Femur (tissue), 1 donor: ENCODE measurements around the gene ZCCHC4.

Source experiments
- DNase-seq: peaks from one replicate; pipeline ENCODE4 v3.0.0-alpha.2; 2017

ZCCHC4 gene, protein sequence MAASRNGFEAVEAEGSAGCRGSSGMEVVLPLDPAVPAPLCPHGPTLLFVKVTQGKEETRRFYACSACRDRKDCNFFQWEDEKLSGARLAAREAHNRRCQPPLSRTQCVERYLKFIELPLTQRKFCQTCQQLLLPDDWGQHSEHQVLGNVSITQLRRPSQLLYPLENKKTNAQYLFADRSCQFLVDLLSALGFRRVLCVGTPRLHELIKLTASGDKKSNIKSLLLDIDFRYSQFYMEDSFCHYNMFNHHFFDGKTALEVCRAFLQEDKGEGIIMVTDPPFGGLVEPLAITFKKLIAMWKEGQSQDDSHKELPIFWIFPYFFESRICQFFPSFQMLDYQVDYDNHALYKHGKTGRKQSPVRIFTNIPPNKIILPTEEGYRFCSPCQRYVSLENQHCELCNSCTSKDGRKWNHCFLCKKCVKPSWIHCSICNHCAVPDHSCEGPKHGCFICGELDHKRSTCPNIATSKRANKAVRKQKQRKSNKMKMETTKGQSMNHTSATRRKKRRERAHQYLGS

DNA sequence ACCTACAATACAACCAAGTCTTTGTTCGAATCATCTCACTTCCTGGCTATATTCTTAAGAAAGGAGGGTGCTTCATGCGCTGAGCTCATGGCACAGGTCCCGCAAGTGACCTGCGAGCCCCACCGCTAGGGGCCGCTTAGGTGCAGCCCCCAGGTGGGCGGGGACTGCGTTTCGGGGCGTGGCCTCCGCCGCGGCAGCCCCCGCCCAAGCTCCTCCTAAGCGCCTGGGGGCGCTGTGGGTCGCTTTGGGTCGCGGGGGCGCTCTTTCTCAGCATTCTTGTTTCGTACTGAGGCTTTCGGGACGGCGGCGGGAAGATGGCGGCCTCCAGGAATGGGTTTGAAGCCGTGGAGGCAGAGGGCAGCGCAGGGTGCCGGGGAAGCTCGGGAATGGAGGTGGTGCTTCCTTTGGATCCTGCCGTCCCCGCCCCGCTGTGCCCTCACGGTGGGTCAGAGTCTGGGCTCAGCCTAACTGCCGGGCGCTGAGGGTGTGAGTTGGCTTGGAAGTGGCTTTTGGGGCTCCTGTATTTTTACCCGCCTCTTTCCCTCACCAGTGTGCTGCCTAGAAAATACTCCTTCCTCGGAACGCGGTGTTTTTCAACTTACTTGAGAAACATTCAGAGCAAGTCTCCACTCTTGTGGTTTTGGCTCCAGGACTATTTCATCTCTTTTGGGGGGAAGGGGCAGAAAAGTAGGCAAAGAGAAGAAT, at the start of gene ZCCHC4:
TSS of gene ZCCHC4 (plus strand) at position 279 of the 705 bp plus-strand sequence. CDS start at position 315, 36 bp downstream.
- peak; percentile 93 for DNase-seq

DNA sequence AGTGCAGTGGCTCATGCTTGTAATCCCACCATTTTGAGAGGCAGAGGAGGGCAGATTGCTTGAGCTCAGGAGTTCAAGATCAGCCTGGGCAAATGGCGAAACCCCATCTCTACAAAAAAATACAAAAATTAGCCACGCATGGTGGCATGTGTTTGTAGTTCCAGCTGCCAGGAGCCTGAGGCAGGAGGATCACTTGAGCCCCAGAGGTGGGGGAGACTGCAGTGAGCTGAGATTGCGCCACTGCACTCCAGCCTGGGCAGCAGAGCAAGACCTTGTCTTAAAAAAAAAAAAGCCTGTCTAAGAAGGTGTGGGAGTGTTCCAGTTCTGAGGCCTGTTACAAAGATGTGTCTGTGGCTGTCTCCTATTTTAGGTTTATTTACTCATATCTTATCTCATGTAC, 40.7 kb upstream of the ZCCHC4 start:
- DNase-seq: no peak

DNA sequence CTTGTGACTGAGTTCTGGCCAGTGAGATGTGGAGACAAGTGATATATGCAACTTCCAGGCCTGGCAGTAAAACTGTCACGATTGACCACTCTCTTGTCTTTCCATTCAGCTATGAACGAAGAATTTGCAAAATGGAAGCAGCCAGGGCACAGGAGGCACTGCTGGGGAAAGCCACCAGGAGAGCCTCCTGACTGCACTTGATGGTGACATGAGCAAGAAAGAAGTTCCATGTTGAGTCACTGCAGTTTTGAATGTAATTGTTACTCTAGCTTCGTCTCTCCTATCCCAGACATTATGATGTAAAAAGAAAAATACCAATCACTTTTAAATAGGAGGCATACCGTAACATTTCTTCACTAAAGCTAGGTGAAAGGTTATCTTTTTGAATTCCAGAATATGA, 32.4 kb upstream of the ZCCHC4 start:
- DNase-seq: no peak

DNA sequence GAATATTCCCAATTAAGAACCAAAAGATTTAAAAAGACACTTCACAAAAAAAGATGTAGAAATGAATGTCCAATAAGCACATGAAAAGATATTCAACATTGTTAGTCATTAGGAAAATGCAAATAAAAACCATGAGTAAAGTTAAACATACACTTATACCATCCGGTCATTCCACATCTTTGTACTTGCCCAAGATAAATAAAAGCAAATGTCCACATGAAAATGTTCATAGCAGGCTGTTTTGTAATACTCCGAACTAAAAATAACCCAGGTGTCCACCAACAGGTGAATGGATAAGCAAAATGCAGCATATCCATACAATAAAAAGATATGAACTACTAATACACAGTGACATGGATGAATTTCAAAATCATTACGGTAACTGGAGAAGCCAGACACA, 28.6 kb upstream of the ZCCHC4 start:
- DNase-seq: no peak

DNA sequence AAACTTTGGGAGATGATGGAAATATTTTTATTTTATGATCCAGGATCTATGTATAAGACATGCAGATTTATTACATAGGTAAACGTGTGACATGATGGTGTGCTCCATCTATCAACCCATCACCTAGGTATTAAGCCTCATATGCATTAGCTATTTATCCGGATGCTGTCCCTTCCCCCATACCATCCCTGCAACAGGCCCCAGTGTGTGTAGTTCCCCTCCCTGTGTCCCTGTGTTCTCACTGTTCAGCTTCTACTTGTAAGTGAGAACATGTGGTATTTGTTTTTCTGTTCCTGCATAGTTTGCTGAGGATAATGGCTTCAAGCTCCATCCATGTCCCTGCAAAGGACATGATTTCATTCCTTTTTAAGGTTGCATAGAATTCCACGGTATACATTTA, 28.1 kb upstream of the ZCCHC4 start:
- no peak for DNase-seq

DNA sequence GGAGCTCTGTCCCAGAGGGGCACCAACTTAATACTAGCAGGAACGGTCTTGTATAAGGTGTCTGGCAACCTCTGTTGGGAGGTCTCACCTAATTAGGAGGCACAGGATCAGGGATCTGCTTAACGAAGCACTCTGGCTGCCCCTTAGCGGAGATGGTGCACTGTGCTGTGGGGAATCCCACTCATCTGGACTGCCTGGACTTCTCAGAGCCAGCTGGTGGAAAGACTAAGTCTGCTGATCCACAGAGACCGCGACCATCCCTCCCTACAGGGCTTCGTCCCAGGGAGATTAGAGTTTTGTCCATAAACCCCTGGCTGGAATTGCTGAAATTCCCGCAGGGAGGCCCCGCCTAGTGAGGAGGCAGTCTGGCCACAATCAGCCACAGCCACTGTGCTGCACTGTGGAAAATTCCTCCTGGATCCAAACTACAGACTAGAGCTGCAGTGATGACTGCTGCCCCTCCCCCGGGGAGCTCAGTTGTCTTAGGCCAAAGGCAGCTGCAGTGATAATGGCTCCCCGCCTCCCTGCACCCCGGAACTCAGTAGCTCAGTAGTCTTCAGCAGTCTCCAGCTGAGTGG, 22.0 kb upstream of the ZCCHC4 start:
- no peak for DNase-seq

DNA sequence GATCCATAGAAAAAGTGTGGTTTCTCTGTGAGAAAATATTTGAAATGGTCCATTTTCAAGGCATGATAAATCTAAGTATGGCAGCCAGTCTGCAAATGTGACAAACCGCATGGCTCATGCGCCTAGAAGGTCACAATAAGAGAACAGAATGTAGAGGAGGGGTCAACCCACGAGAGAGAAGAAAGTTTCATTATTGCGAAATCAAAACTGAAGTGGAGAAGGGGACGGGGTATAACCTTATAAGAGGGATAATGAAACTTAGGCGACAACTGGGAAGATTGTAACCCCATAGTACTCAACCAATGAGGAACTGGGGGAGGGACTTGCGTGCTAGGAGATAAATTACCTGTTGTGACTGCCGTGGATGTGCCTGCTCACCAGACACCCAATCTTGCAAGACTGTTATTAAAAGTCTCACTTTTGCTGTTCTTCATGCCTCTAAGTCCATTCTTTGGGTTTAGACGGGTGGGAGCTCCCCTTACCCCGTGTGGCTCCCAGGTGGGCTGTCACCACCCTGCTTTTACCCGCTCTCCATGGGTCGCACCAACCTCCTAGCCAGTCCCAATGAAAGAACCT, 21.3 kb upstream of the ZCCHC4 start:
- no peak for DNase-seq

DNA sequence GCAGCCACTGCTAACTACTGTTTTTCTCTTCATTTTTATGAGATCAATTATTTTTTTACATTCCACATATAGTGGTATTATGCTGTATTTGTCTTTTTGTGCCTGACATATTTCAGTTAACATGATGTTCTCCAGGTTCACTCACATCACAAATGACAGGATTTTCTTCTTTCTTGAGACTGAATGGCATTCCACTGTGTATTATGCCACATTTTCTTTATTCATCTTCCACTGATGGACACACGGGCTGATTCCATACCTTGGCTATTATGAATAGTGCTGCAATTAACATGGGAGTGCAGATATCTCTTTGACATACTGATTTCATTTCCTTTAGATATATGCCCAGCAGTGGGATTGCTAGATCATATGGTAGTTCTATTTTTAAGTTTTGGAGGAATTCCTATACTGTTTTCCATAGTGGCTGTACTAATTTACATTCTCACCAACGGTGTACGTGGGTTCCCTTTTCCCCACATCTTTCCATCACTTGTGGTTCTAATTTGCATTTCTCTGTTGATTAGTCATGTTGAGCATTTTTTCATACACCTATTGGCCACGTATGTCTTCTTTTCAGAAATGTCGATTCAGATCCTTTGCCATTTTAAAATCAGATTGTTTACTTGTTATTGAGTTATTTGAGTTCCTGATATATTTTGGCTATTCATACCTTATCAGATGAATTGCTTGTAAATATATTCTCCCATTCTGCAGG, 14.9 kb upstream of the ZCCHC4 start:
- DNase-seq: no peak

DNA sequence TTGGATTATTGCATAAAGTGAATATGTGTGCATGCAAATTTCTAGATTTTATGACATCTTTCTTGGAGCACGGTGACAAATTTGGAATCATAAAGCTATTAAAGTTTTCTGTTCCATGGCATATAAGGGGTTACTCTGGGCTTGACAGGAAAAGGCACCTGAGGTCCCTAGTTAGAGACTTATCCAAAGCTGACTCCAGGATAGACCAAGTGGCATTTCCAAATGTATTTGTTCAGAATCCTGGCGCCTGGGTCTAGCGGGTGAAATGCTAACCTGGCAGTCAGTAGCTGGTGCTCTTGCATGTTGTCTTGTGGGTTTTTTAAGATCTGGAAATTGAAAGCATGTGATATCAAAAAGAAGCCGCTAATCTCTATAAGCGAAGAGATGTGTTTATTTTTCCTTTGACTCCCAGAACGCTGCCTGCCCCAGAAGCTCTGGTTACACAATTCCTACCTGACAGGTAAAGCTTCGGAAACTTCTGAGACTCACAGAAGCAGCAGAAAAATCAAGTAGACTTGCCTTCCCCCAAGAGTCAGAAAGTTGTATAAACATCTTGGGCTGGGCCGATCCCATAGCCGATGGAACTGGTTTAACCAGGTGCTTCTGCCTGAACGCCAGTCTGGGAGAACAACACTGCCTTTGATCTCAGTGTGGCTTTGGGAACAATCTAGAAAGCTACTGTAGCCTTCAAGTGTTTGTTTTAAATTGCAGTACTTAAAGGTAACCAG, 12.9 kb upstream of the ZCCHC4 start:
- DNase-seq: no peak

DNA sequence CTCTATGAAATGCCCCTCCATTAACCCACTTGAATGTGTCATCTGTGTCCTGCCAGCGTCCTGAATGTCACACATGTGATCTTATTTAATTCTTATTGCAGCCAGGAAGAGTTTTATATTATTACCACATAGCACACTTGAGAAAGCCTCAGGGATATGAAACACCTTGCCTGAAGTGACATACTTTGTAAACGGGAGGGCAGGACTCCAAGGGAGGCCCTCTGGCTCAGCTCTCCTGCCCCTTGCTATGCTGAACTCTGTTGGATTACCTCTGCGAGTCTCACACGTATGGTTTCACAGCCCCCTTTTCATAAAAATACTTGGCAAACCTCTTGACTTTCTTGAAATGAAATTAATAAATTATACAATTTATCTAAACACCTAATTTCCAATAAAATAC, 11.1 kb upstream of the ZCCHC4 start:
- DNase-seq: no peak

DNA sequence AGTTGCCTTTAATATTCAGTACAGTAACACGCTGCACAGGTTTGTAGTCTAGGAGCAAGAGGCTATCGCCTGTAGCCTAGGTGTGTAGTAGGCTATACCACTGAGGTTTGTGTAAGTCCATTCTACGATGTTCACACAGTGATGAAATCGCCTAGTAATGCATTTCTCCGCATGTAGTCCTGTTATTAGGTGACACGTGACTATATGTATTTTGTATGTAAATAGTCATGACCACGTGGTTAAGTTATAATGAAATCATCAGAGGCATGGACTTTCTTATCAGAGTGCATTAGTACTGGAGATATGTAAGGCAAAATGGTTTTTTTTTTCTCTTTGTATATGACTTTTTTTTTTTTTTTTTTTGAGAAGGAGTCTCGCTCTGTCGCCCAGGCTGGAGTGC, 9.9 kb upstream of the ZCCHC4 start:
- no peak for DNase-seq

DNA sequence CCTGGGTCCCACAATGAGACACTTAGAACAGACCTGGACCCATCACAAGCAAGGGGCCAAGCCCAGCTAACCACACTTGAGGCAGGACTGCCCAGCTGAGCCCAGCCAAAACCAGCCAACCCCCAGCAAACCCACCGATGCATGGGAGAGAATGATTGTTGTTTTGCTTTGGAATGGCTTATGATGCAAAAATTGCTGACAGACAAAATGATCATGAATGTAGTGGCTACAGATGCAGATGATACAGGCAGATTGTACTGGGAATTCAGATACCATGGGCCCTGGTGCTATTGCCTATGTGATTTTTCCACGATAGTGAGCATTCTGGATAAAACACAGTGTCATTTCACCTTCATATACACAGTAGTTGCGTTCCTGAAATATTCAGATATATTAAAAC, 9.0 kb upstream of the ZCCHC4 start:
- no peak for DNase-seq

DNA sequence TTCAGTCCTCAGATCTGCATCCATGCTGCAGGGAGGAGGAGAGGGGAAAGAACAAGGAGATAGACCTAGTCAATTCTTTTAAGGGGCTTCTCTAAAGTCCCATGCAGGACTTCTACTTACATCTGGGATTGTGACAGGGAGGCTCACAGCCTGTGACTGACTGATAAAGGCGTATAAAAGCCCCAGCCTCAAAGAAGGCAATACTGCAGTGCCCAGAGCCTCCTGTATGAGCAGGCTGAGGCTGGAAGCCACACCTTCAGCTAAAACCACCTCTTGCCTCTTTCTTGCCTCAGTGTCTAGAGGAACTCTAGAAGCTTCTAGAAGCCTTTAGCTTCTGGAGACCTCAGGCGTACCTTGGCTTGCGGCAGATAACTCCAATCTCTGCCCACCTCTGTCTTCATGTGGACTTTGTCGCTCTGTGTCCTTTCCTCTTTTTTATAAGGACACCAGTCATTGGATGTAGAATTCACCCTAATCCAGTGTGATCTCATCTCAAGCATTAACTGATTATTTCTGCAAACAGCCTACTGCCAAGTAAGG, 6.0 kb upstream of the ZCCHC4 start:
- no peak for DNase-seq

DNA sequence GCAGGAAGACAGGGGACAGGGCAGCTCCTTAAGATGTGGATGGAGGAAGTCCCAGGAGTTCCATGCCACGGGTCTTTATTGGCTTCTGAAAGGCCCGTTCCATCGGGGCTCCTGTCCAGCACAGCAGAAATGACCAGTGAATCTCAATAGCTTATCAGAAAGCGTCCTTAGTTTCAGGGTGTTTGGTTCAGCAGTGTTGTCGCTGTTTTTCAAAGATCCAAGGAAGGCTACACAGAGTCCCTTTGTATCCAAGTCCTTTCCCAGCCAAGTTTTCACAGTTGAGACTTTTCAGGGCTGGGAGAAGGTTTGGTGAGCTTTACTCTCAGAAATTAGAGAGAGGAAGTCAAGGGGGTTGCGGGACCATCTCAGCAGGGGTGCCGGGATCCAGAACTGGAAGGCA, 5.0 kb upstream of the ZCCHC4 start:
- DNase-seq: no peak

DNA sequence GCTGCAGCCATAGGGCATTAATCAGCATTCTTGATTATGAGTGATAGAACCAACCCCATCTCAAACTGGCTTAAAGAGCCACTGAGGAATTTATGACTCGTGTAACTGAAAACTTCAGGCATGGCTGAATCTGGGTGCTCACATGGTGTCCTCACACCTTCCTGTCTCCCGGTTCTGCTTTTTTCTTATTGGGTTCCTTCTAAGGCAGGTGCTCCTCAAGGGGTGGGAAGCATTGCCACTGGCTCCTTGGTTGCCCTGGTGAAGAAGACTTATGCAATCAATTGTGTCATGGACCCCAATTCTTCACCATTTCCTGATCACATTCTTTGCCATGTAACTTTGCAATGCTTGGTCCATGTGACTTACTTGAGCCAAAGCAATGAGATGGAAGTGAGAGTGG, 4.3 kb upstream of the ZCCHC4 start:
- DNase-seq: no peak

DNA sequence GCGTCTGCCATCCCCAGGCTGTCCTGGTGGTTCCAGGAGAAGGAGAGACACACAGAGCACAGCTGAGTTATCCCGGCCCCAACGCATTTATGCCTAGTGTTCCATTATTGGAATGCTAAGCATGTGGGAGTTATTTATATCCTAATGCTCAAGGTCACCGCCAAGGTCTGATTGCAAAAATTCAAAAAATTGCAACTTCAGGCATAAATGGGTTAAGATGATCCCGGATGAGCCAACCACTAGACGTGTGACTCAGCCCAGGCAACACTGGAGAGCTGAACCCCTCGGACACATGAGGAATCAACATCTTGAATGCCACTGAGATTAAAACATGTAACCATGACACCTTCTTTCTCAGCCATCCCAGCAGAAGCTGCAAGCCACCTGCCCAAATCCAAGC, 3.8 kb upstream of the ZCCHC4 start:
- DNase-seq: no peak

DNA sequence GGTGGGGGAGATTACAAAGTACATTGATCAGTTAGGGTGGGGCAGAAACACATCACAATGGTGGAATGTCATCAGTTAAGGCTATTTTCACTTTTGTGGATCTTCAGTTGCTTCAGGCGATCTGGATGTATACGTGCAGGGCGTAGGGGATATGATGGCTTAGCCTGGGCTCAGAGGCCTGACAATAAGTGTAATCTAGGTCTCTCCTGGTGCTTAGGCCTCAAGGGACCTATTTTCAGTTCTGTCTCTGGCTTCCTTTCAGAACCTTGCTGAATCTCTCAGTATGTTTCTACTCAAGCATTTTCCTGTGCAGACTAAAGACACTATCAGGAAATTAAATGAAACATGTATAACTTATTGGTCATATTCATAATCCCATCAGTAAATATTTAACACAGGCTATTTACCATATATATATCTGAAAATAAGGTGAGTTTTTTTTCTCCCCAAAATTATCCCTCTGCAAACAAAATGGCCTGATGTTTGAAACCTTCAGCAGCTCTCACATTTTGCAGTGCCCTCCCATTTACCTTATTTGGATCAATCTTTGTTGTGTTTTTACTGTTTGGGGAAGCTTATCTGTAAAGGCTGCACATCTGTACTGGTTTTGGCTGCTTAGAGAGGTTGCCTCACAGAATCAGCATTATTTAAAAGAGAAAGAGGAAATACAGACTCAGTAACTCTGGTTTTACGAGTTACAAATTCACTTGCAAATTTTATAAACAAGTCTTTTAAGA, 2.3 kb upstream of the ZCCHC4 start:
- no peak for DNase-seq

DNA sequence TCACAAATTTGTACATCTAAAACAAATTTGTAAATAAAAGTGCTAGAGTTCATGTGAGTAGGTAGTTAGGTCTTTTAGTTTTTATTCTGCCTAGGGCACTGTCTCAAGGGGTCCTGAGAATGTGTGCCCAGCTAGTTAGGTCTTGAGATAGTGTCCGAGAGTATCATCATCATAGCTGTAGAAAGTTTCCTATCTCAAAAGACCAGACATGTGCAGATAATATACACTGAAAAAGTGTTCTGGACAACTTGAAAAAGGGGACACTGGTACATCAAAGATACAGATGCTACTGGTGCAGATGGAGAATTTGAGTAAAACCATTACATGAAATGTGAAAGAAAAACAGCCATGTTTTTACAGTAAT, 1.8 kb upstream of the ZCCHC4 start:
- DNase-seq: no peak

DNA sequence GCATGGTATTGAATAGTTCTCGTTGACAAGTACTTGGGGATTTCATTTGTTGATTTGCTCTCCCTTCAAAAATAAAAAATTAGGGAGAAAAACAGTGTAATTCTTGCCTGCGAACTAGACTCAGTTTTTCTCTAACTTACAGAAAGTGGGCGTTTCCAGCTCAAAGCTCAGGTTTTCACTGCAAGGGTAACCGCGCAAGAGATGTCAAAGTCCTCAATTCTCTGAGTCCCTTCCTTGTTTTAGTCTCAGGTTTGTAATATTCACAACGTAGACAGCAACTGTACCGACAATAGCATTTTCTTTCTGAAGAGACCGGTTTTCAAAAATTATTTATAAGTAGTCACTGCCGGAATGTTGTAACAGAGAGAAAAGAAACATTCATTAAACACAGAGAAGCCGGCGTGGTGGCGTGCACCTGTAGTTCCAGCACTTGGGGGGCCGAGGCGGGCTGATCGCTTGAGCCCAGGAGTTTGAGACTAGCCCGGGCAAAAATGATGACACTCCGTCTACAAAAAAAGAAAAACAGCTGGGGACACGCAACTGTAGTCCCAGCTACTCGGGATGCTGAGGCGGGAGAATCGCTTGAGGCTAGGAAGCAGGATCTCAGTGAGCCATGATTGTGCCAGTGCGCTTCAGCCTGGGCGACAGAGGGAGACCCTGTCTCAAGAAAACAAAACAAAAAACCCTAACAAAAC, 774 bp downstream of the ZCCHC4 start:
- no peak for DNase-seq

DNA sequence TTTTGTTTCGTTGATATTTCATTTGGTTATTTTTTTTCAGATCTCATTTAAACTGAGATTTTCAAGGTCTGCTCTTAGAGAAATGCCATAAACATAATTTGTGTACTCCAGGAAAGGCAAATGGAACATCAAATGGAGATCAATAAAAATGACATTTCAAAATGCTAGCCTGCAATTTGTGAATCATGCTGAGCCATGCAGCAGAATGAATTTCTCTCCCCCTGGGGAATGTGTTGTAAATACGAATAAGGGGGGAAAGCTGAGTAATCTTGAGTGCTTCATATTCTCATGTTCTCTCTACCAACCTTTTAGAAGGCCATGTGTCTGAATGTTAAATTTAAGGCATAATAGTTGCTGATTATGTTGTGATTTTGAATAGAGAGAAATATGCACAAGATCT, 7.8 kb downstream of the ZCCHC4 start:
- DNase-seq: no peak

DNA sequence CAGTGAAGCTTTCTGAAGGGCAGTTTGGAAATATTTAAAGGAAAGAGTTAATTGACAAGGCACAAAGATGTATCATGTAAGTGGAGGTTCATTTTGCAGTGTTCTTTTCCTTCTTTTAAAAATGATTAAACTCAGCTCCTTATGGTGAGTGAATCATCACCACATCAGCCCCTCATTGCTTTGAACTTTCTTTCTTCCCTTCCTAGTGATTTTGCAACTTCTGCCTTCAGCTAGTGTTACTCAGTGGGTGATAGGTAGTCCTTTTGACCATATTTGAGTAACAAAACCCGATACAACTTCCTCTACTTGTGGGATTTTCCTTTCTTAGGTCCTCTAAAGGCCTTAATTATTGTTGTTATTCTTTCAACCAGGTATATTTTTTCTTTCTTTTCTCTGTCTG, 8.2 kb downstream of the ZCCHC4 start:
- no peak for DNase-seq
